Activated naive CD8-positive, alpha-beta T cell treated with anti-CD3 and anti-CD28 coated beads, Interleukin-2, amount 10 ng/mL, durations not matched to agents 7 days and 5 days (primary cell): ENCODE measurements around the gene PDE8A. TPM values are rescaled to one million over a fixed set of nuclear protein-coding genes. Genes with fewer than 3 reads are reported as not detected.
A peak's percentile ranks its signal among the peaks of the same experiment; 100 is the strongest.
"Not testable (repeated sequence)": the region's sequence is repeated elsewhere in the genome, so short reads cannot be mapped to it uniquely, and the experiment has no call there.

ENCODE experiments used
- ATAC-seq: fragments of 150-1000 bp; cut with Tn5 transposase; one replicate; pipeline ENCODE4 v1.10.0; 2021; ENCODE audit warnings: low read depth, moderate library complexity
- POLR2A ChIA-PET: fragments of 350-600 bp; sonication (Branson Sonifier 250); formaldehyde crosslinking; loops from one replicate; lab custom pipeline; 2021; ENCODE audit warnings: antibody characterized with exemption; lab: Charles Lee
- DNase-seq: peaks from one replicate; pipeline ENCODE4 v3.0.0; 2021
- H3K27ac Mint-ChIP-seq: one replicate; pipeline ENCODE4 v1.8.0; 2022; ENCODE audit warnings: mild to moderate bottlenecking, mixed read lengths
- H3K27me3 Mint-ChIP-seq: one replicate; pipeline ENCODE4 v1.8.0; 2022; ENCODE audit warnings: mild to moderate bottlenecking, moderate library complexity, mixed read lengths
- H3K36me3 Mint-ChIP-seq: one replicate; pipeline ENCODE4 v1.8.0; 2021; ENCODE audit warnings: mild to moderate bottlenecking, mixed read lengths
- H3K4me1 Mint-ChIP-seq: one replicate; pipeline ENCODE4 v1.8.0; 2021; ENCODE audit warnings: mixed read lengths
- H3K4me3 Mint-ChIP-seq: one replicate; pipeline ENCODE4 v1.8.0; 2022; ENCODE audit warnings: mild to moderate bottlenecking, moderate library complexity, mixed read lengths
- H3K9me3 Mint-ChIP-seq: one replicate; pipeline ENCODE4 v1.8.0; 2021; ENCODE audit warnings: mixed read lengths
- total RNA-seq, 2 experiments: library from RNA; stranded (reverse); gene quantifications; one replicate each; pipeline ENCODE4 v1.2.3, GENCODE V29; 2021

The PDE8A gene
- total RNA-seq, 2 experiments from 2014 or later, result 22.3 to 27.7 TPM

DNA sequence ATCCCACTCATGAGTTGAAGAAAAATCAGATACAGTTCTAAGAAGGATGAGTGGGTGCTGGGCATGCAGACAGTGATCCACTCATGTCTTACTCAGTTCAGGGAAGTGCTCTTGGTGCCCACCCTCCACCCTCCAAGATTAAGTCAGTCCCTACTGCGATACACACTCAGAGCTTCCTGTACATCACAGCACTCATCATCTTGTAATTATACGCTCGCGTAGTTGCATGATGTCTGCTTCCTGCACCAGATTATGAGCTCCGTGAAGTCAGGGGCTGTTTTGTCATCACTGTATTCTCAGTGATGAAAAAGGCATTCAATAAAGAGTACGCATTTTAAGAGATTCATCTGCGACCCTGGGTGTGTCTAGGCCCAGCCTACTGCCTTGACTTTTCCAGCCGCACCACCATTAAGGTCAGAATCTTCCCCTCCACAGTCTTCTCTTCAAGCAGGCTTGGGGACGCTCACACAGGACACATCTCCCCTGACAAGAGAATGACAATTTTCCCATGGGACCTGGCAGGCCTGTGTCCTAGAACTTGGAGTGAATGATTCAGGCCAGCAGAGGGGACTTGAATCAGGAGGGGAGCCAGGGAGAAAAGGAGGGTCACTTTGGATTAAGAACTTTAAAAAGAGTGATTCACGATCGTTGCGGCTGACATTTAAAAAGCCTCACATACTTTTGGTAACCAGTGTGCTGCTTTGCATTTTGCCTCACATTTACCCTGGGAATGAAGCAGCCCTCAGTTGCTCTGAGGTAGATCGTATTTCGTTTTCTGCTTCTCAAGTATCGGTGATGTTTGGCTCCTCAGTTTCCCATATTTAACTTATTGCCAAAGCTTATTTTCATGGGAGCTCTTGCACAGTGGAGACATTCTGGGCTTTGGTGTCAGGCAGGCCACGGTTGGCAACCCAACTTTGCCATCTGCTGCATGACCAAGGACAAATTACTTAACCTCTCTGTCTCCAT, 7.9 kb upstream of the PDE8A start:
- Mint-ChIP-seq H3K36me3 (no peaks in the 10 kb centered on the region), H3K4me3 (no peak overlapping the region), H3K9me3 (no peaks in the 10 kb centered on the region), H3K27me3 (peaks cover 10% of the 10 kb centered on the region), H3K4me1 (no peaks in the 10 kb centered on the region), H3K27ac (no peak overlapping the region)
- no peak for DNase-seq
- ATAC-seq, result no peak
- POLR2A ChIA-PET, result no interaction called here

DNA sequence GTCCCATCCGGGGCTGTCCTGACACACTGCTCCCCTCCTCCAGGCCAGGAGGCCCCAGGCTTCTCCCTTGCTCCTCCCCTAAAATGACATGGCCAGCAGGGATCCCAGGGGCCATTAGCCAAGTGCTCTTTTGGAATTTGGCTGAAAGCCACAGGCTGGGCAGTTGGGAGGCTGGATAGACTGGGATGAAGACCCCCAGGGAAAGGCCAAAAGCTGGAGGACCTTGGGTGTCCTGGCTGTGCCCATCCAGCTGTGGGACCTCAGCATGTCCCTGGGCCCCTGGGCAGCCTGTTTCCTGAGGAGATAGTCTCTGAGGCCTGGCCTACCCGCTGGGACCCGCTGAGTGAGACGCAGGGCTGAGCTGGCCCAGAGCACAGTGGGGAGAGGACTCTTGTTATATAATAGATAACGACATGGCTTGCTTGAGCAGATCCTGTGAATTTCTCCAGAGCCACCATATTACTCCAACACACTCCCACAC, 5.7 kb upstream of the PDE8A start:
- H3K27ac Mint-ChIP-seq, result no peak overlapping the region
- no peak overlapping the region for H3K4me3 Mint-ChIP-seq
- no peaks in the 10 kb centered on the region for H3K9me3 Mint-ChIP-seq
- POLR2A ChIA-PET, result no interaction called here
- DNase-seq (no peak), ATAC-seq (no peak)
- H3K4me1 Mint-ChIP-seq, result peaks cover 10% of the 10 kb centered on the region
- H3K27me3 Mint-ChIP-seq, result peaks cover 7% of the 10 kb centered on the region
- no peaks in the 10 kb centered on the region for H3K36me3 Mint-ChIP-seq

DNA sequence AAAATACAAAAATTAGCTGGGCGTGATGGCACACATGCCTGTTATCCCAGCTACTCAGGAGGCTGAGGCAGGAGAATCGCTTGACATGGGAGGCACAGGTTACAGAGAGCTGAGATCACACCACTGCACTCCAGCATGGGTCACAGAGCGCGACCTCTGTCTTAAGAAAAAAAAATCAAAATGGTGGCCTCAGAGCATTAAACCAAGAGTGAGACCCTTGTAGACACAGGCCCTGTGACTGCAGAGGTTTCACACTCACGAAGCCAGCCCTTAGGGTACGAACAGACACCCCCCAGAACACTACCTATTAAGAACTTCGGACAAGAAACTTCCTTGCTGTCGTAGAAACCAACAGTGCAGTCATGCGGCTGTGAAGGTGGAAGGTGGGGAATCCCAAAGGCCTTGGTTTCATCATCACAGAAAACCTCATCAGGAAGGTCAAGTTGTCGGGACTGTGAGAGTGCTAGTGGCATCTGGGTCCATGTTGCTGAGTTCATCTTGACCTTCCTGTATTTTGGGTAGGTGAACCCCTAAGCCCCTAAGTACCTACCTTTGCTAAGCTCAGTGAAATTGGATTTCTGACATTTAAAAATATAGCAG, 4.8 kb upstream of the PDE8A start:
- Mint-ChIP-seq H3K4me3 (no peak overlapping the region), H3K9me3 (no peaks in the 10 kb centered on the region), H3K27ac (no peak overlapping the region), H3K36me3 (no peaks in the 10 kb centered on the region), H3K27me3 (peaks cover 7% of the 10 kb centered on the region), H3K4me1 (peaks cover 10% of the 10 kb centered on the region)
- DNase-seq, result no peak
- POLR2A ChIA-PET, result no interaction called here
- no peak for ATAC-seq

DNA sequence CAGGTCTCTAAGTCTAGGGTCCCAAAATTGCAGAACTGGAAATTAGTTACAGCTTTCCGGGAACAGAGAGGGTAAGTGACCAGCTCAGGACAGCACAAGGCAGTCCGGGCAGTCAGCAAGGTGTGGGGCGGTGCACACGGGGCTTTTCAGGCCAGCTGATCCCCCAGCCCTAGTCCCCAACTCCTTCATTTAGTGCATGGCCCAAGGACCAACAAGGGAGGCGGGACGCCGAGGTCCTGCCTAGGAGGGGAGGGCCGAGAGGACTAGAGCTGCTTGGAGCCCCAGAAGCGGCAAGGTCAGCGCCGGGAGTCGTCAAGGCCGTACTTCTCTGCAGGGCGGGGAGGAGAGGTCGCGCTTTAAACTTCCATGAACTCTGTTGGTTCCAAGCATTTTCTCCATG, 2.0 kb upstream of the PDE8A start:
- no peaks in the 10 kb centered on the region for H3K9me3 Mint-ChIP-seq
- H3K36me3 Mint-ChIP-seq, result no peaks in the 10 kb centered on the region
- H3K27ac Mint-ChIP-seq, result peak overlapping the region; percentile 95
- H3K4me3 Mint-ChIP-seq, result peak overlapping the region; percentile 96
- DNase-seq (peak; percentile 32), ATAC-seq (no peak)
- peaks cover 27% of the 10 kb centered on the region for H3K4me1 Mint-ChIP-seq
- POLR2A ChIA-PET, result interaction anchor here (1.7 to 2.0 kb wide), 2 partner anchors 65 to 381 kb away, joined by 6 to 9 read pairs; no protein-coding TSS in a partner anchor
- peaks cover 7% of the 10 kb centered on the region for H3K27me3 Mint-ChIP-seq

DNA sequence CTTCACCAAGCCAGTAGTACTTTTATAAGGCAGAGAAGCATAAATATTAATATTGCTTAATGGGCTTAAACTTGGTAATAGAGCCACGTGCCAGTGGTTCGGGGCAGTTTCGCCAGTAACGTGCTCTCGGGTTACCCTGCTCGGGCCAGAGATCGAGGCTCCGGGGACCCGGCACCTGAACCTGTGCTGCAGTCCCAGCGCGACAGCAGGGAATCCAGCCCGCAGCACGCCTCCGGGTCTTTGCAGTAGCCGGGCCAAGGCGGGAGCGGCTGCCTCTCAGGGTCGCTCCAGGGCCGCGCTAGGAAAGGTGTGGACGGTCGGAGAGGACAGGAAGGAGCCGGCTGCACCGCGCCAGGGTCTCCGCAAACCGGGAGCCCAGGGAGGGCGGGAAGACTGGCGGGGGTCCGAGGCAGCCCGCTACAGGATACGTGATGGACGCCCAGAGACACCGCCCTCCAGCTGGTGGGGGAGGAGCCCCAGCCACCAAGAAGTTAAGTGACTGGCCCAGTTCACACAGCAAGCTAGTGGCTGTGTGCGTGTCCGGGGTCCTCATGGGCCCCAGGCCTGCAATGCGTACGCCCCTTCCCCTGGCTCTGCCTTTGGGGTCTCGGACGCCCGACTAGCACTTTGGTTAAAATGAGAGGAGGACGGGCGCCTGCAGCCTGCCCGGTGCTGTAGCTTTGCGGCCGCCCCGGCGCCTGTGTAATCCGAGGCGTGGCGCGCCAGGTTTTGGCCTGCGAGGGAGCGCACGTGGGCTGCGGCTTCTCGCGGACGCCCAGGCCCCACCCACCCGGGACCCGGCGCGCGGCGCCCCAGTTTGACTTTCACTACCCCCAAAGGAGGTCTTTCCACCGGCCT, 1.2 kb upstream of the PDE8A start:
- peaks cover 35% of the 10 kb centered on the region for H3K4me1 Mint-ChIP-seq
- no peaks in the 10 kb centered on the region for H3K9me3 Mint-ChIP-seq
- DNase-seq (peak; percentile 91), ATAC-seq (peak; percentile 68)
- peaks cover 7% of the 10 kb centered on the region for H3K27me3 Mint-ChIP-seq
- peak overlapping the region; percentile 96 for H3K4me3 Mint-ChIP-seq
- H3K27ac Mint-ChIP-seq, result peak overlapping the region; percentile 95
- no peaks in the 10 kb centered on the region for H3K36me3 Mint-ChIP-seq
- POLR2A ChIA-PET, result interaction anchor here (0.6 to 2.0 kb wide), 15 partner anchors 9 to 409 kb away, joined by 3 to 9 read pairs (median 4); no protein-coding TSS in a partner anchor

DNA sequence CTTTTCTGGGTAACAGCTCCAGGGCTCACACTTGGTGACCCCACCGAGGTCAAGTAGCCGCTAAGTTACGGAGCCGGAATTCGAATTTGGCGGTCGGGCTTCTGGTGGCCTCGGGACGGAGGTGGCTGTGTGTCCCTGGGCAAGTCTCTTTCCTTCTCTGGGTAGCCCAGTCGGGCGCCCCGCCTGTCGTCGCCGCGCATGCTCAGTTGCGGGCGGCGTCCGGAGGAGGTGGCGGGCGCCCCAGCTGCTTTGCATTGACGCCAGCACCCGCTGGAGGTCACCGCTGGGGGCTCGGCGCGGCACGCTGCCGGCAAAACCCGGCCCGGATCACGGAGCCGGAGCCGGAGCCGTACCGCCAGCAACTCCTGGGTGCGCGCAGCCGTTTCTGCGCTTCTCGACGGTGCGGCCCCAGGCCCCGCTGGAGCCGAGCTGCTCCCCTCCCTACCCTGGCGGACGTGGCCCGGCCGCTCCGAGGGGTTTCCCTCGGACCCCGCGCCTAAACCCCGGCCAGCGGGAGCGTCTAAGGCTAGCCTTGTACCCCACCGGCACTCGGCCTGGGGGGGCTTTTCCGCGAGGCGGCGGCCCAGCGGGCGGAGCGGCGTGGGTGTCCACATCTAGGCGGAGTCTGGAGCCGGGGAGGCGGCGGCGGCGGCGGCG, 474 bp upstream of the PDE8A start:
- peak overlapping the region; percentile 95 for H3K27ac Mint-ChIP-seq
- ATAC-seq (peak; percentile 80), DNase-seq (peak; percentile 99)
- POLR2A ChIA-PET, result interaction anchor here (0.5 to 2.0 kb wide), 16 partner anchors 8 to 410 kb away, joined by 3 to 9 read pairs (median 4); no protein-coding TSS in a partner anchor
- peaks cover 39% of the 10 kb centered on the region for H3K4me1 Mint-ChIP-seq
- peaks cover 7% of the 10 kb centered on the region for H3K27me3 Mint-ChIP-seq
- no peaks in the 10 kb centered on the region for H3K9me3 Mint-ChIP-seq
- H3K36me3 Mint-ChIP-seq, result no peaks in the 10 kb centered on the region
- peak overlapping the region; percentile 96 for H3K4me3 Mint-ChIP-seq

DNA sequence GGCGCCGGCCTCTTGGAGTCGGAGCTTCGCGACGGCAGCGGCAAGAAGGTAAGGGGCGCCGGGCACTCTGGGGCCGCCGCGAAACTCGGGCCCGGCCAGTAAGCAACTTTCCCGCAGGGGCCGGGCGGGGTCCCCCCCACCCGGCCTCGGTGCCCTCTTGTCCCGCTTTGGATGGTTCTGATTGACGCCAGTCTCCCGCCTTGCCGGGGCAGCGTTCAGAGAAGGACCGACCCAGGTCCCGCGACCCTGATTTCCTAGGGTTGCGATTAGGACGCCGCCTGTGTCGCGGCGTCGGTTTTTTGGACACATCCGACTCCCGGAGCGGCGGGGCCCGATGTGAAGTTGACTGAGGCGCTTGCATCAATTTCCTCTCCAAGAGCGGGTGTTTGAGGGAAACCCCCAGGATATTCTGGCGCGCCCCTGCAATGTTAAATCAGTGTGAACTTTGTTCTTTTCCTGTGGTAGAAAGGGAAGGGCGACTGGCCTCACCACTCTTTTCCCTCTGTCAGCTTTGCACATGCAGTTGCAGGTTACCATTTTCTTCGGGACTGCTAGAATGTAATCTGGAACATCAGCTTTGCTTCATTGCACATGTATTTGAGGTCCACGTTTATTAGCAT, 755 bp downstream of the PDE8A start:
- ATAC-seq (no peak), DNase-seq (peak; percentile 69)
- POLR2A ChIA-PET, result no interaction called here
- H3K27me3 Mint-ChIP-seq, result peaks cover 7% of the 10 kb centered on the region
- H3K9me3 Mint-ChIP-seq, result no peaks in the 10 kb centered on the region
- H3K36me3 Mint-ChIP-seq, result no peaks in the 10 kb centered on the region
- peak overlapping the region; percentile 91 for H3K27ac Mint-ChIP-seq
- peaks cover 44% of the 10 kb centered on the region for H3K4me1 Mint-ChIP-seq
- H3K4me3 Mint-ChIP-seq, result peak overlapping the region; percentile 92

DNA sequence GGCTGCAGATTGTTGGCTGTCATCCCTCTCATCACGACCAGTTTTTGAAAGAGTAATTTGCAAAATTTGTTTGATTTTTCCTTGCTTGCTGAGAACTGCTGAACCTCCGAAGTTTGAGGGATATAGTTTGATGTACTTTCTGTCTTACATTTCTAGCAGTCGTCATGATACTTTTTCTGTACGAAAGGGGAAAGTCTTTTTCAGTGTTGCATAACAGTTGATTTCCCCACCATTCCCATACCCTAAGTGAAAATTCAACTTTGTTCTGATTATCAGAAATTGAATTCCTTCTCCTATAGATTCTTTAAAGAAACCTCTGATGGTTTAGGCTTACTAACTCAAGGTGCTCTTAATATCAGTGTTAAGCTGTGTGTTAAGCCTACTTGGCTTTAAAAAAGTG, 1.6 kb downstream of the PDE8A start:
- Mint-ChIP-seq H3K36me3 (no peaks in the 10 kb centered on the region), H3K9me3 (no peaks in the 10 kb centered on the region)
- POLR2A ChIA-PET, result interaction anchor here (0.6 kb wide), 1 partner anchor 61 kb away, joined by 3 read pairs; no protein-coding TSS in a partner anchor

DNA sequence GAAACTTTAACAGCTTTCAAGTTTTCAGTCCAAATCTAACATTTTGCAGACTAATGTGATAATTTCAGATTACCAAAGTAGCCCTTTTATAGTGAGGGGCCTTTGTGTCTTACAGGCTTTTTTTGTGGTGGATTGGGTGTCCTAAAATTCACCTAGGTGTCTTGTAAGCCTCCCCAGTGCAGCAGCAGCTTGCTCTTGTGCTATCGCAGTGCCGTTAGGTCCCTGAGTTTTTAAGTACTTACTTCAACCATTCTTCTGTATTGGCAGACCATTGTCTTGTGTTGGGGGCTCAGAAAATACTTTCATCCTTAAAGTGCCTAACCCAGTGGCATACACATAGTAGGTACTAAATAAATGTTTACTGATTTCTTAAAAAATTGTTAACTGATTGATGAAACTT, 2.1 kb downstream of the PDE8A start:
- Mint-ChIP-seq H3K4me3 (peak overlapping the region; percentile 92), H3K9me3 (no peaks in the 10 kb centered on the region), H3K4me1 (peaks cover 52% of the 10 kb centered on the region), H3K27ac (no peak overlapping the region), H3K36me3 (no peaks in the 10 kb centered on the region), H3K27me3 (no peaks in the 10 kb centered on the region)
- ATAC-seq, result no peak
- DNase-seq, result no peak
- POLR2A ChIA-PET, result interaction anchor here (0.6 kb wide), 1 partner anchor 61 kb away, joined by 3 read pairs; no protein-coding TSS in a partner anchor

More for the DNA sequence above, 1.6 kb downstream of the PDE8A start:
- DNase-seq (no peak), ATAC-seq (no peak)
- Mint-ChIP-seq H3K4me1 (peaks cover 48% of the 10 kb centered on the region), H3K4me3 (peak overlapping the region; percentile 92), H3K27ac (no peak overlapping the region), H3K27me3 (peaks cover 3% of the 10 kb centered on the region)

DNA sequence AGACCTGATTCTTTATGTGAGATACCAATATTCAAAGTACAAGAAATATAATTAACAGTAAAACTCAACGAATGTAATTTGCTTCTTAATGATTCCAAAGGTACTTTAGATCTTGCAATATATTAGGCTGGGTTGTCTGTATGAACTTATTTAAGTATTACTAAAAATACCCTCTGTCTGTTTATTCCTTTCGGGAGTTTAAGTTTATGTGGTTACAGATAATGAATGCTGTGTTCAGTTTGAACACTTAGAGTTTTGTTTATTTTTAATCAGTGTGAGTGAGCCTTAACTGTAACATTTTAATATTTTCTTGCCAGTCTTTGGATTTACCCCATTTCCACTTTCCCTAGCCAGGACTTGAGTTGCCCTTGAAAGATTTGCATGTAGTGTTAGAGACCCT, 3.5 kb downstream of the PDE8A start:
- ATAC-seq (no peak), DNase-seq (no peak)
- Mint-ChIP-seq H3K4me3 (no peak overlapping the region), H3K9me3 (no peaks in the 10 kb centered on the region), H3K4me1 (peaks cover 50% of the 10 kb centered on the region), H3K36me3 (peaks cover 2% of the 10 kb centered on the region), H3K27ac (no peak overlapping the region), H3K27me3 (no peaks in the 10 kb centered on the region)
- POLR2A ChIA-PET, result no interaction called here

DNA sequence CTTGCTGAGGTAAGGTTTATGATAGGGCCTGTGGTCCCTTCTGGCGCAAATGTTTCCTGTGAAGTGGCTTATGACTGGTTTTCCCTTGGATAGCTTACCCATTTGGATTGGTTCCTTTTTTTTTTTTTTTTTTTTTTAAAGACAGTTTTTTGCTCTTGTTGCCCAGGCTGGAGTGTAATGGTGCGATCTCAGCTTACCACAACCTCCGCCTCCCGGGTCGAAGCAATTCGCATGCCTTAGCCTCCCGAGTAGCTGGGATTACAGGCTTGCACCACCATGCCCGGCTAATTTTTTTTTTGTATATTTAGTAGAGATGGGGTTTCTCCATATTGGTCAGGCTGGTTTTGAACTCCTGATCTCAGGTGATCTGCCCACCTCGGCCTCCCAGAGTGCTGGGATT, 5.7 kb downstream of the PDE8A start:
- not testable (repeated sequence) for H3K27me3 Mint-ChIP-seq, H3K4me3 Mint-ChIP-seq, H3K36me3 Mint-ChIP-seq, DNase-seq, H3K9me3 Mint-ChIP-seq, ATAC-seq
- peak overlapping the region; percentile 56 for H3K27ac Mint-ChIP-seq
- POLR2A ChIA-PET, result interaction anchor here (0.6 kb wide), 1 partner anchor 26 kb away, joined by 3 read pairs; no protein-coding TSS in a partner anchor
- peaks cover 60% of the 10 kb centered on the region for H3K4me1 Mint-ChIP-seq
